Measurements from ENCODE around the gene MACC1.

Gene MACC1

DNA sequence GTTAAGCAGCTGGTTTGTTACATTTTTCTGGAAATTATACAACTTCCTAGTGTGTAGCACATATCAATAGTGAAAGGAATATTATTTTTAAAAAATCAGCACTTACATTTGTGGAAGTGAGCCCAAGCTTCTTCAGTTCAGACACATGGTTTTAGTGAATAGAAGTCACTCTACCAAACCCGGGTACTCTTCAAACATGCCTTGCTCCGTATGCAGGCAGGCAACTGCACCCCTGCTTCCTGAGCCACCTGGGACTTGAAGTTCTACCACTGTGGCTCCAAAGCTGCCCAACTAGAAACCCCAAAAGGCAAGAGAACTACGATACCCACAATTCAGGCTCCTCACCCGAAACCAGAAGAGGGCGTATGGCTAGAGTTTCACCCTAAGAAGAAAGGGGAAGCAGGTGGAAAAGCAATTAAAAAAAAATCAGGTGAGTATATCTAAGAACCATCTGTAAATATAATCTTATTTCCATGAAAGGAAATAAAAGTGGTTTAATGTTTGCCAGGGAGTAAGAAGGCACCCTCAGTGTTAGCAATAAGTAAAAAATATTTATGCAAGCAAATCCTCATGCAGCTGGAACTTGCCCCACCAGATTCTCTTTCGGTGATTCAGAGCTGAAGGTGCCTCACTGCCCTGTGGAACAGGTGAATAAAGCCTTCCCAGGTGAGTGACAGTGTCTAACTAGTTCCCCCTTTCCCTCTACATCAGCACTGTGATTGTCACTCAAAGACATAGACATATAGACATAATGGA lies at the start of gene MACC1:
TSS of gene MACC1 (minus strand) at position 192 of the 756 bp plus-strand sequence. CDS start 55,522 bp downstream, outside the sequence.
- no peak for DNase-seq

- DNase-seq = no peak
These were observed 47.4 kb upstream of the MACC1 start for GRCh38 chr7:20264623-20265022.

- no peak for DNase-seq
These were observed 43.0 kb upstream of the MACC1 start for GRCh38 chr7:20260223-20260622.

GRCh38 chr7:20257212-20257611 lies 40.0 kb upstream of the MACC1 start:
- no peak for DNase-seq

GRCh38 chr7:20249920-20250319 lies 32.7 kb upstream of the MACC1 start:
- DNase-seq = no peak

DNA sequence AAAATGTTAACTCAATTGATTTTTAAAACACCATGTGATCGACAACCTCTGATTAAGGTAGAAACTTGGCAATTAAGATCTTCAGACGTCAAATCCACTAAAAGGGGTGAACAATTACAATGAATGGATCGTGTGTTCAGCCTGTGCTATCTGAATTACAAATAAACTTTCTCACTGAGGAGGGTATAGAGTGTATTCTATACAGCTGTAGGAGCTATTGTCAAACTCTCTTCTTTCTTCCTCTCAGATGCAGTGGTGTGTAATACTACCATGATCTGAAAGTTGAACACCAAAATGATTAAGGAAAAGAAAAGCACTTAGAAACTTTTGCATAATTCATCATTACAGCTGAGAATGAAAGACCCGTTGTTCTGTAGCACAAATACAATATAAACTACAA lies 32.2 kb upstream of the MACC1 start:
- DNase-seq = no peak

DNA sequence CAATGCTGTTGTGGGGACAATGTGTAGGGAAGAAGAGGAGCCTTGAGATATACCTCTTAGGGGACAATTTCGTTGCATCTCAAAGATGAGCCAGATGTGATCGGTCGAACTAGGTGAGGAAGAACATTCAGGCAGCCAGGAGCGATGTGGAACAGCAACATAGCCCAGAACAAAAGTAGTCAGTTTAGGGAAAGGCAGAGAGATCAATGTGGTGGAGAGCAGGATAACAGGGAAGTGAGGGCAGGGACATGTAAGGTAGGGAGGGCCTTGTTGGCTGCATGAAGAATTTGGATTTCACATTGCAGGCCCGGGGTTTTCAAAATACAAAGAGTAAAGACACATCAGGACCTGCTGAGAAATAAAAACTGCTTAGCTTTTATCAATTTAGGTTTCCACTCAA lies 29.1 kb upstream of the MACC1 start:
- DNase-seq = no peak

GRCh38 chr7:20244334-20245120 lies 27.3 kb upstream of the MACC1 start:
- no peak for DNase-seq

DNA sequence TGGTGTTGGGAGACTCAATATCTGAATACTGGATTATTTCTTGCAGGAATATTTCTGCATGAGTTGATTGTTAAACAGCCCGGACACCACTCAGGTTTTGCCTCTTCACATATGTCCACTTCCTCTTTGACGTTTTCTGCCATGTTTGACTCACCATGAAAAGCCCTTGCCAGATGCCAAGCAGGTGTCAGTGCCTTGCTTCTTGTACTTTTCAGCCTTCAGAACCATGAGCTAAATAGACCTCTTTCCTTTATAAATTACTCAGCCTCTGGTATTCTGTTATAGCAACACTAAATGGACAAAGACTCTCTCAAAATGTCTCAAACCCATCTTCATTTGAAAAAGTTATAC lies 24.7 kb upstream of the MACC1 start:
- DNase-seq = no peak

- DNase-seq = no peak
These were observed 24.2 kb upstream of the MACC1 start for GRCh38 chr7:20241194-20241910.

DNA sequence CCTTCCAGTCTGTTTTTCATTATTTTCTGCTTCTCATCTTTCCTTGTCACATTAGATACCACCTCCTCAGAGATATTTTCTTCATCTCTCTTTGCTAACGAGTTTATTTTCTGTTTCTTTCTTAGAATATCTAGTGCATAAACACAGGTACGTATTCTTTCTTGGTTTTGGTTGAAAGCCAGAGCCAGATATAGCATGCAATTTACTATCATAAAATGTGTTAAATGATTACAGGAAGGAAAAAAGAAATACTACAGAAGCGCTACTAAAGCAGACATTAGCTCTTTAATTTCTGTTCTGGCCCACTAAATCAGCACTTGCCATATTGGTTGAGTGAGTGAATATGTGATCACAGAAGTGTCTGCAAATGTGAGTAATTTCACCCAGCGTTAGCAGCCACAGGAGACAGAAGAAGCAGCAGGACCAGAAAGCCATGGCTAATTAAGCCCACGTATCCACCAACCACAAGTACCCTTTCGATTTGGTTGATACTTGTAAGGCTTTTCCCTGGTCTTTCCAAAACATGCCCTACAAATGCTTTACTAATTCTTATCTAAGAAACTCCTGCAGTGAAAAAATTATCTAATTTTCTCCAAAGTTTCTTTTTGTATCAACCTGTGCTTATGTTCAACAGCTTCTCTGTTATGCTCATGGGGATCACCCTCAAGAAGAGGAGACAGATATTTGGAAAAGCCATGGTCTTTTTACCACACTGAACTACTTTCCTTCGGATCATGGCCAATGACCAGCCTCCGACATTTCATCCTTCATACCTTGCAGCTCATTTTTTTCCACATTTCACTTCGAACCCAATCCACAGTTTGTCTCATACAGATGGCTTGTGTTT lies 23.1 kb upstream of the MACC1 start:
- DNase-seq = no peak

DNA sequence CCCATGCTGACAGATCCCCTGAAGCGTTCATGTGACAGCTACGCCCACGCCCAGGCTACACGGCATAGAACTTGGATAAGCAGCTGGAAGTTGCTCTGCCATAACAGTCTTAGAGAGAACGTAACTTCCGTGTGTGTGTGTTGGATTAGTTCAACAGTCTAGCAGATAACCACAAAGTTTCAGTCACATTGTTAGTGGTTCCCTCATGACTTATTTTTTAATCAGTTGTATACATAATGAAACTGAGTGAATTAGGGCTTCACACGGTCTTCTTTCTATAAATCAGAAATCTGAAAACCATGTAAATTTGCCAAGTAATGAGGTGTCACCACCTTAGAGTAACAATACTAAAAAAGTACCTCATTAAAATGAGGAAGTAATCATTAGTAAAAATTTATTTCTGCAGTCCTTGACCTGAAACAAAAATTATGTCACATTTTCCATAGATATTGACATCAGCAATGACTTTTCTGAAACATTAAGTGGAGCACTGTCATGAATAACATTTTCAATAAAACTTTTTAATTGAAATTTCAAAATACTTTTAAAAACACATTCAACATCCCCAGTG lies 21.7 kb upstream of the MACC1 start:
- DNase-seq = no peak

GRCh38 chr7:20238194-20238753 lies 21.1 kb upstream of the MACC1 start:
- DNase-seq = no peak

- no peak for DNase-seq
These were observed 20.4 kb upstream of the MACC1 start for GRCh38 chr7:20237464-20238193.

GRCh38 chr7:20236790-20237189 lies 19.6 kb upstream of the MACC1 start:
- no peak for DNase-seq

GRCh38 chr7:20236043-20236442 lies 18.9 kb upstream of the MACC1 start:
- no peak for DNase-seq

DNA sequence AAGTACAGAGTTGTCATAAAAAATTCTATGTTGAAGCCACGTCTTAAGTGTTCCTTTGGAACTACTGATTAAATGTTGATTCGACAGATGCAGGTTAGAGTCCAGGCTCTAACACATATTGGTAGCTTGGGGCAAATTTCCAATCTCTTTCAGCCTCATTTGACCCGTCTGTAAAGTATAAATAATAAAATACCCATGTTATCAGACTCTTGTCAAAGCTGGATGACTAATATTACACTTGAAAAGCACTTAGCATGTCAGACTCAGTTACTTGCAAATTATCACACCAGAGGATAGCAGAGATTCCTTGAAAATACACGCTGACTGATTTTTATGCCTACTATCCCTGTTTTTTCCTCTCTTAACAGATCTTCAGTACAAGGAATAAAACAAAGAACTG lies 18.1 kb upstream of the MACC1 start:
- no peak for DNase-seq

GRCh38 chr7:20233362-20233761 lies 16.2 kb upstream of the MACC1 start:
- DNase-seq = no peak

DNA sequence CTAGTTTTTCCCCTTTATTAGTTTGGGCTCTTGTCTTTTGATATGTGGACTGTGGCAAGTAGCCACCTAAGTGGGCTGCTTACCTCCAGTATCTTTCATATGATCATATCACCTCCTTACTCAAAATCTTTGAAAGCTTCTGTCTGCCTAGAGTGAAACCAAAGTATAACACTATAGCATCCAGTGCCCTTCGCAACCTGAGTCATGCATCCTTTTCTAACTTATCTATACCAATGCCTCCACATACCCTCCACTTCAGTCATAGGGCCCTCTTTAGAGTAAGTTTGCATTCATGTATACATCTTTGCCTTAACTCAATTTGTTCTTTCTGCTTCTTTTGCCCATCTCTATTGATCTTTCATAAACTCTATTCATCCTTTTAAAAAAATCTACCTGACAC lies 15.7 kb upstream of the MACC1 start:
- no peak for DNase-seq

- DNase-seq = no peak
These were observed 12.7 kb upstream of the MACC1 start for GRCh38 chr7:20229646-20230500.

All from right forelimb (tissue), 1 donor.